ENCODE measurements around the gene RASGEF1C. TPM values are rescaled to one million over a fixed set of nuclear protein-coding genes. Genes with fewer than 3 reads are reported as not detected.
A peak's percentile ranks its signal among the peaks of the same experiment; 100 is the strongest.

RASGEF1C gene
- total RNA-seq, 3 donors from 2014 or later: 0.73 TPM; not detected in 2

DNA sequence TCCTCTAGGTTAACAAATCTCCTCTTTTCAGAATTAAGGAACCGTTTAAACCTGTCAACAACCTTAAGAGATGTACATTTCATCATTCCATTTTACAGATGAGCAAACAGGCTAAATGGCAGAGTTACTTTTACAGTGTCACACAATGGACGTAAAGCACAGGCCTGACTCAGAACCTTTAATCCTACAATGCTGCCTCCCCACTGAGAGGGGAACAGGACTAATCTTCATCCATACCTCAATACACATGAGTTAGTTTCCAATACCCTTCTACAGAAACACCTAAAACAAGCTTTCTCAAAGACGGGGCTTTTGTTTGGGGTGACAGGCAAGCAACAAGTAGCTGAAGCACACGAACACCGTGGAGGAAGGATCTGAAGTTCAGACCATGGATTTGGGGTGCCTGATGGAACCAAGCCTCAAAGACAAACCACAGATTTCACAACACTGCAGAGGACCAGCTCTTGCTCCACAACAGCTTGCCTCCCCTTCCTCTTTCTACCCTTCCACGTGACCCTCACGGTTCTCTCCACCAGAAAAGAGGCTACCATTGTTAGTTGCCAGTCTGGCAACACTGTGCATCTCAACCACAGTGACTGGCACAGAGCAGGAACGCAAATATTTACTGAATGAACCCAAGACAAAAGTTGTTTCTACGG, 139.3 kb downstream of the RASGEF1C start:
- H3K4me1 ChIP-seq: no peaks in the 10 kb centered on the region
- peak overlapping the region; percentile 88 to 99 (median 91) for H3K4me3 ChIP-seq
- peak overlapping the region; percentile 85 to 97 for H3K27ac ChIP-seq
- TF ChIP-seq POLR2AphosphoS5 (IDR thresholded peaks at IDR 0.05) (peak in 2 of 3 donors; percentile 29 to 36), POLR2A (IDR thresholded peaks at IDR 0.05) (no peak), CTCF (IDR thresholded peaks at IDR 0.05) (no peak)
- DNase-seq (ENCODE audit: low spot score in 2 of 2): peak in 1 of 2 donors; percentile 28
- intact Hi-C loops (cut with DNase I; ENCODE audit: low total_unique reads): no loop called here
- no peaks in the 10 kb centered on the region for H3K9me3 ChIP-seq
- H3K36me3 ChIP-seq: no peaks in the 10 kb centered on the region
- H3K27me3 ChIP-seq: no peaks in the 10 kb centered on the region

DNA sequence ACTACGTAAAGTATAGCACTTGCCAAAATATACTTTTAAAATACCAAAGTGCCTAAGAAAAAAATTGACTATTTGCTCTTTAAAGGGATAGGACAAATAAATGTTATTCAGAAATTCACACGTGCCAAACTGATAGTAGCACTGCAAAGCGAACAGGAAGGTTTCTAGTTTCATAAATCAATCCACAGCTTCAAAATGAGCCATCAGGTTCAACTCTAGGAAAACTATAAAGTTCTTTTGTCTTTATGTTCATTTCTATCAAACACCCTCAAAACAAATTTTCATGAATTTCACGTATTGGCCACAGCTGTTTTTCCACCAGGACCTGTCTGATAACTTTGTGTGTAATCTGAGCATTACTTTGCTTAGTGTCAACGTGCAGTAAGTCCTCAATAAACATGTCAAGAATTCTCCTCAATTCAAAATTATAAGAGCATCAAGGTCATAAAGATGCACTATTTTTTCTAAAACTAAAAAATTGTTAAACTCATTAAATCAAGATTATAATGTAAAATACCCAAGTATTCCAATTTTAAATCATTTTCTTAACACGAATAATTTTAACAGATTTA, 140.4 kb downstream of the RASGEF1C start:
- H3K9me3 ChIP-seq: no peaks in the 10 kb centered on the region
- intact Hi-C loops (cut with DNase I; ENCODE audit: low total_unique reads): no loop called here
- no peaks in the 10 kb centered on the region for H3K27me3 ChIP-seq
- TF ChIP-seq POLR2AphosphoS5 (IDR thresholded peaks at IDR 0.05) (no peak), POLR2A (IDR thresholded peaks at IDR 0.05) (no peak), CTCF (IDR thresholded peaks at IDR 0.05) (no peak)
- no peak overlapping the region for H3K4me3 ChIP-seq
- H3K36me3 ChIP-seq: no peaks in the 10 kb centered on the region
- no peak for DNase-seq (ENCODE audit: low spot score in 2 of 2)
- H3K27ac ChIP-seq: no peak overlapping the region
- H3K4me1 ChIP-seq: no peaks in the 10 kb centered on the region

DNA sequence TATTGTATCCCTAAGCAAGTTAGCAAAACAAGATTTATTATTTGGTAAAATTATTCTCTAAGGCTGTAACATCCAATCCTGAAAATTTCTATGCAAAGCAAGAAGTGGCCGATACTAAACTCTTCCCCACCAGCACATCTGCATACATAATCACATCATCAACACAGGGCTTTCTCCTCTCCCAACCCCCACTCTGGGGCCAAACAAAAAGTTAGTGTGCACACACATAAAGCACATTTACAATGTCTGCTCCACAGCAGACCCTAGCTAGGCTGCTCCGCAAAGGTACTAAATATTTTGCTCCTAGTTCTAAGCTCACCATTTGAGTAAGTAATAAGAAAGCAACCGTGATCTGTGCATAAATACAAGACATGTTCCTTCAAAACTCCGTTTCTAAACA, 141.0 kb downstream of the RASGEF1C start:
- intact Hi-C loops (cut with DNase I; ENCODE audit: low total_unique reads): no loop called here
- TF ChIP-seq POLR2A (IDR thresholded peaks at IDR 0.05): no peak
- TF ChIP-seq CTCF (IDR thresholded peaks at IDR 0.05): no peak
- TF ChIP-seq POLR2AphosphoS5 (IDR thresholded peaks at IDR 0.05): no peak
- DNase-seq (ENCODE audit: low spot score in 2 of 2): no peak
- Histone ChIP-seq H3K4me1 (no peaks in the 10 kb centered on the region), H3K27me3 (no peaks in the 10 kb centered on the region), H3K36me3 (no peaks in the 10 kb centered on the region), H3K4me3 (no peak overlapping the region), H3K9me3 (no peaks in the 10 kb centered on the region), H3K27ac (no peak overlapping the region)

- no peak overlapping the region for H3K27ac ChIP-seq
Observed at GRCh38 chr5:180060192-180060591, 148.8 kb downstream of the RASGEF1C start.

More at GRCh38 chr5:180060192-180060591, 148.8 kb downstream of the RASGEF1C start:
- intact Hi-C loops (cut with DNase I; ENCODE audit: low total_unique reads): no loop called here
- H3K36me3 ChIP-seq: no peaks in the 10 kb centered on the region
- H3K9me3 ChIP-seq: no peaks in the 10 kb centered on the region
- H3K4me3 ChIP-seq: no peak overlapping the region
- TF ChIP-seq POLR2A (IDR thresholded peaks at IDR 0.05): no peak
- no peak for TF ChIP-seq POLR2AphosphoS5 (IDR thresholded peaks at IDR 0.05)
- no peak for TF ChIP-seq CTCF (IDR thresholded peaks at IDR 0.05)
- no peak for DNase-seq (ENCODE audit: low spot score in 2 of 2)
- no peaks in the 10 kb centered on the region for H3K27me3 ChIP-seq
- H3K4me1 ChIP-seq: no peaks in the 10 kb centered on the region
